ENCODE data around the gene TMEM128. TPM values are rescaled to one million over a fixed set of nuclear protein-coding genes. Genes with fewer than 3 reads are reported as not detected.

Gene TMEM128
- total and polyA plus RNA-seq, 2 of the 13 experiments (the other 11 are each of a cell fraction or from before 2014, with no cell fraction given), result 19.4 to 27.9 TPM

- TF ChIP-seq PAXIP1 (CRISPR knock-in tag; conservative IDR thresholded peaks at IDR 0.05) (peak; percentile 98), PRDM15 (CRISPR knock-in tag; IDR thresholded peaks at IDR 0.05) (no peak), ZFP90 (CRISPR knock-in tag; IDR thresholded peaks at IDR 0.05; ENCODE audit: borderline replicate concordance) (peak; percentile 55; the same call in 1 of the 2 replicates), HNF4A (CRISPR knock-in tag; IDR thresholded peaks at IDR 0.05) (peak; percentile 96), ZBTB26 (CRISPR knock-in tag; IDR thresholded peaks at IDR 0.05; ENCODE audit: borderline replicate concordance) (no peak), ESRRA (CRISPR knock-in tag; IDR thresholded peaks at IDR 0.05; ENCODE audit: low read depth) (peak; percentile 44; the same call in 1 of the 2 replicates), ZNF292 (CRISPR knock-in tag; IDR thresholded peaks at IDR 0.05; ENCODE audit: borderline replicate concordance, low read depth) (peak; percentile 53; the same call in 1 of the 2 replicates), TEF (CRISPR knock-in tag; IDR thresholded peaks at IDR 0.05) (no peak), NAIF1 (CRISPR knock-in tag; IDR thresholded peaks at IDR 0.05; ENCODE audit: borderline replicate concordance) (no peak), ZNF230 (CRISPR knock-in tag; IDR thresholded peaks at IDR 0.05) (no peak; the same call in 1 of the 2 replicates), TEAD3 (CRISPR knock-in tag; optimal IDR thresholded peaks at IDR 0.05; ENCODE audit: borderline replicate concordance) (peak; percentile 87), NCOA2 (CRISPR knock-in tag; IDR thresholded peaks at IDR 0.05) (peak; percentile 95), AGO2 (optimal IDR thresholded peaks at IDR 0.05; ENCODE audit: low read depth, low read length) (no peak), ATM (IDR thresholded peaks at IDR 0.05; ENCODE audit: borderline replicate concordance) (no peak), SMYD3 (CRISPR knock-in tag; IDR thresholded peaks at IDR 0.05) (no peak), MAFF (IDR thresholded peaks at IDR 0.05; ENCODE audit: low read depth, low read length) (peak; percentile 4; the same call in 1 of the 2 replicates), PHF5A (CRISPR knock-in tag; IDR thresholded peaks at IDR 0.05; ENCODE audit: low read depth, unreplicated experiment) (no peak), MXD4 (CRISPR knock-in tag; IDR thresholded peaks at IDR 0.05) (no peak; the same call in 1 of the 2 replicates), ZNF543 (CRISPR knock-in tag; IDR thresholded peaks at IDR 0.05) (no peak)
Measured at GRCh38 chr4:4259484-4260100, 11.6 kb upstream of the TMEM128 start (continued).

Data from HepG2 (cell line).